ENCODE data around the gene MTHFD2.
A peak's percentile ranks its signal among the peaks of the same experiment; 100 is the strongest.
"Not testable (repeated sequence)": the region's sequence is repeated elsewhere in the genome, so short reads cannot be mapped to it uniquely, and the experiment has no call there.

Gene MTHFD2

GRCh38 chr2:74198461-74199274 is at the start of gene MTHFD2:
Gene MTHFD2, plus strand, starts transcription at chr2:74198615. Its CDS starts 27 bp downstream, at chr2:74198642.
- DNase-seq (ENCODE audit: low read depth), result peak; percentile 93

- no peak for DNase-seq (ENCODE audit: low read depth)
Observed at GRCh38 chr2:74149247-74149525, 49.2 kb upstream of the MTHFD2 start.

- no peak for DNase-seq (ENCODE audit: low read depth)
Observed at GRCh38 chr2:74149570-74150319, 48.7 kb upstream of the MTHFD2 start.

- no peak for DNase-seq (ENCODE audit: low read depth)
Observed at GRCh38 chr2:74152954-74153353, 45.5 kb upstream of the MTHFD2 start.

- no peak for DNase-seq (ENCODE audit: low read depth)
Observed at GRCh38 chr2:74155830-74156229, 42.6 kb upstream of the MTHFD2 start.

- no peak for DNase-seq (ENCODE audit: low read depth)
Observed at GRCh38 chr2:74162951-74163350, 35.5 kb upstream of the MTHFD2 start.

GRCh38 chr2:74164761-74165160 is 33.7 kb upstream of the MTHFD2 start:
- no peak for DNase-seq (ENCODE audit: low read depth)

- DNase-seq (ENCODE audit: low read depth), result no peak
Observed at GRCh38 chr2:74168739-74169138, 29.7 kb upstream of the MTHFD2 start.

- no peak for DNase-seq (ENCODE audit: low read depth)
Observed at GRCh38 chr2:74174909-74175308, 23.5 kb upstream of the MTHFD2 start.

GRCh38 chr2:74177696-74178095 is 20.7 kb upstream of the MTHFD2 start:
- no peak for DNase-seq (ENCODE audit: low read depth)

GRCh38 chr2:74178211-74179062 is 20.0 kb upstream of the MTHFD2 start, which contains the start of gene MOB1A:
Gene MOB1A, minus strand, starts transcription at chr2:74178879. Its CDS starts 205 bp downstream, at chr2:74178674.
- DNase-seq (ENCODE audit: low read depth), result peak; percentile 97

- no peak for DNase-seq (ENCODE audit: low read depth)
Observed at GRCh38 chr2:74179063-74179865, 19.2 kb upstream of the MTHFD2 start.

- DNase-seq (ENCODE audit: low read depth), result no peak
Observed at GRCh38 chr2:74181739-74182138, 16.7 kb upstream of the MTHFD2 start.

GRCh38 chr2:74183878-74184277 is 14.5 kb upstream of the MTHFD2 start:
- no peak for DNase-seq (ENCODE audit: low read depth)

GRCh38 chr2:74186038-74186437 is 12.4 kb upstream of the MTHFD2 start:
- no peak for DNase-seq (ENCODE audit: low read depth)

GRCh38 chr2:74186706-74187105 is 11.7 kb upstream of the MTHFD2 start:
- not testable (repeated sequence) for DNase-seq (ENCODE audit: low read depth)

- DNase-seq (ENCODE audit: low read depth), result peak; percentile 65
Observed at GRCh38 chr2:74188018-74188601, 10.3 kb upstream of the MTHFD2 start.

GRCh38 chr2:74188696-74189095 is 9.7 kb upstream of the MTHFD2 start:
- DNase-seq (ENCODE audit: low read depth), result no peak

GRCh38 chr2:74191596-74192380 is 6.6 kb upstream of the MTHFD2 start:
- DNase-seq (ENCODE audit: low read depth), result no peak

GRCh38 chr2:74194799-74195198 is 3.6 kb upstream of the MTHFD2 start:
- DNase-seq (ENCODE audit: low read depth), result no peak
